ENCODE measurements around the gene GLP1R.

GLP1R gene

DNA sequence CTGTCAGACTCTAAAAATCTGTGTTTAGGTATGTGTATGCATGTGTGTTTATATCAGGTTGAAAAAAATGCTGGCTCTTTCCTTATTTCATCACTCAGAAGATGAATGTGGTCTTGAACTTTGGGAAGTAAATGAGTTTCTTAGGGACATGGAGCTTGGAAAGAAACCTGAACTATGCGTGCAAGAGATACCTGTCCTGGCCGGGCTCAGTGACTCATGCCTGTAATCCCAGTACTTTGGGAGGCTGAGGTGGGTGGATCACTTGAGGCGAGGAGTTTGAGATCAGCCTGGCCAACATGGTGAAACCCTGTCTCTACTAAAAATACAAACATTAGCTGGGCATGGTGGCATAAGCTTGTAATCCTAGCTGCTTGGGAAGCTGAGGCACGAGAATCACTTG lies 4.4 kb upstream of the GLP1R start:
- no peak for DNase-seq
- no peak for ATAC-seq

- ATAC-seq (no peak), DNase-seq (no peak)
Measured at GRCh38 chr6:39047434-39048327, 900 bp upstream of the GLP1R start.

DNA sequence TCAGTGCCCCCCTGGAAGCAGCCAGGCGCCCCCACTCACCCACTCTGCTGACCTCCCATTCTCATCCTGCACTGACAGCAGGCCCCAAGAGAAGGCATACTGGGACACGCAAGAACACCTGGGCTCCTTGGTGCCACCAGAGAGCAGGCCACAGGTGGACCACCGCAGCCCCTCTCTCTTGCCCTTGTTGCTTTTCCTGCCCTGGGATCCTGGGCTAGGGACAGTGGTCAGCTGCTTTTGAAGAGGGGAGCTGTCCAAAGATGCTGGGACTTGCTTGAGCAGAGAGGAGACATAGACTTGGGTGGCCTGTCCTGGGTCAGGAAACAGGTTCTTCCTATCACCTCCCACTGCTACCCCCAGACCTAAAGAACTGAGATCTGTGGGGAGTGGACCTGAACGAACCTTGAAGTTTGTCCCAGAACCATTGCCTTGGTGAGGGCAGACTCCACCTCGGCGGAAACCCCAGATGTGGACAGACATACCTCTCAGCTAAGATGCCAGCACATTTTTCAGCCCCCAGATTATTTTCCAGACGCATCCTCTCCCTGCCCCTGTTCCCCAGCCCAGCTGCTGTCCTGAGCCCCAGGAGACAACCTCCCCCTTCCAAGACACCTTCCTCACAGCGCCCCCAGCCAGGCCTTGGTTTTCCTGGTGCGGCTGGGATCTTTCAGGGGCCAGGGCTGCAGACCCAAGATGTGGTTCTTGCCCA lies 1.1 kb downstream of the GLP1R start:
- ATAC-seq (no peak), DNase-seq (no peak)

- peak; percentile 35 for DNase-seq
- peak; percentile 85 for ATAC-seq
Measured at GRCh38 chr6:39050453-39051112, 2.0 kb downstream of the GLP1R start.

- ATAC-seq = no peak
Measured at GRCh38 chr6:39051399-39052122, 3.0 kb downstream of the GLP1R start.

DNA sequence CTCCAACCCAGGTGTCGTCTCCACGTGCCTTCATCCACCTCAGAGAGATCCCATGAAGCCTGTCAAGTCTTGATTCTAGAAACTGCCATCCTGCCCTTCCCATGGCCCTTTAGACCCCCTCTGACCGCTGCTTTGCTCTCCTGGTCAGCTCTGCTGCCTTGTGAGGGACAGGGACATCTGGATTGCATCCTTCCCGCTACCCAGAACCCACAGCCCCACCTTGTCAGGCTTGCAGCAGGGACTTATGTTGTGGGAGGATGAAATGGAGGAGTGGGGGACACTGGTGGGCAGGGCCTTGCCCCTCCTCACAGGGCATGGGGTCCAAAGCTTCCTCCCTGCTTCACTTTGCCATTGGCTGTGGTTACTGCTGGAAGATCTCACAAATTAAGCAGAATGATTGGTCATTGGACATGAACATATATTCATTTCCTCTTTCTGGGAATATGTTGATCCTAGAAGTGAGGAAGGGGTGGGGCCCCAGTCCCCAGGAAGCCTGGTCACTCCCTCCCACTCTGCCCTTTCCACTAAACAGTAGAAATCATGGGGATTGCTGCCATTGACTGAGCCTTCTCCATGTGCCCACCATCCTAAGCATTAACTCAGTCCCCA lies 4.5 kb downstream of the GLP1R start:
- DNase-seq = no peak

More at GRCh38 chr6:39051399-39052122, 3.0 kb downstream of the GLP1R start:
- no peak for DNase-seq

DNA sequence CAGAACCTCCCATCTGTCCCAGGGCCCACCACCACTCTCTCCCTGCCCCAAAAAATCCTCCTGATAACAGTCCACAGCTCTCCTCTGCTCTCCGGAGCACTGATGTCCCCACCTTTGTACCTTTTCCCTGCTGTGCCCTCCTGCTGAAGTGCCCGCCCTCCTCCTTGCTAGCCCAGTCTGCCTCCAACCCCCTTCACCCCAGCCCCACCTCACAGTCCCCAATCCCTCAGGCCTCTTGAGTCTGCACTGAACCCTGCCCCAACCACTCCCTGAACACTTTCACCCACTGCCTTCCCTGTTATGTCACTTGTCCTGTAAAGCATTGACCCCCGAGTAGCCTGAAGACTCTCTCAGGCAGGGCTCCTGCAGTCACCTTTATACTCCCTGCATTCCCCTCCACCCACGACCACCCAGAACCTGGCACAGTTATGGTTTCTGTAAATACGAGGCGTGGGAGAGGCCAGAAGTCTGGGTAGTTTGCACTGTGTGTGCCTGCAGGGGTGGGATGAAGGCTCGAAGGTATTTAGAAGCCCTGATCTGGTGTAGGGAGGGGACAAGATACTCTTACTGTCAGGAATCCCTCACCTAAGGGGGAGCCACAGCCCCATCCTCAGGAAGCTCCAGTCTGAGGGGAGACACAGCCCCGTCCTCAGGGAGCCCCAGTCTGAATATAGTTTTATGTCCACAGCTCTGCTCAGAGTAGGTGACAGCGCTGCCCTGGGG lies 5.4 kb downstream of the GLP1R start:
- no peak for ATAC-seq
- DNase-seq = no peak

More for the DNA sequence above, 4.5 kb downstream of the GLP1R start:
- no peak for ATAC-seq

- ATAC-seq (no peak), DNase-seq (no peak)
Measured at GRCh38 chr6:39054577-39055142, 6.1 kb downstream of the GLP1R start.

DNA sequence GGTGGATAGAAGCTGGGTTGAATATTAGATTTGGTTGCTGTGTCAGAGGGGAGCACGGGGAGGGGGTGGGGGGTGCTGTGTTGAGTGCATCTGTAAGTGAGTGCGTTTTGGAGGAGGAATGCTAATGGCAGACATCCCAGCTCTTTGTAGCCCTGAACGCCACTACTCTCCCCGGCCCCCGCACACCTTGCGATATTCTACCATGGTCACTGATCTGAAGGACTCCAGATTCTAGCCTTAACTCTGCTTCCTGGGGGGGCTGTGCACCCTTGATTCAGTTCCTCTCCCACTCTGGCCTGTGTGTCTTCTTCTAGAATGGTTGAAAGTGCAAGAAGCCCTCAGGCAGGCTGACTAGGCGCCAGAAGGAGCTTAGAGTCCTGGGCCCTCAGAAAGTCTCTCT lies 7.1 kb downstream of the GLP1R start:
- DNase-seq (no peak), ATAC-seq (no peak)

- DNase-seq = no peak
- no peak for ATAC-seq
Measured at GRCh38 chr6:39056191-39056590, 7.6 kb downstream of the GLP1R start.

GRCh38 chr6:39056681-39057080 lies 8.1 kb downstream of the GLP1R start:
- DNase-seq (no peak), ATAC-seq (no peak)

DNA sequence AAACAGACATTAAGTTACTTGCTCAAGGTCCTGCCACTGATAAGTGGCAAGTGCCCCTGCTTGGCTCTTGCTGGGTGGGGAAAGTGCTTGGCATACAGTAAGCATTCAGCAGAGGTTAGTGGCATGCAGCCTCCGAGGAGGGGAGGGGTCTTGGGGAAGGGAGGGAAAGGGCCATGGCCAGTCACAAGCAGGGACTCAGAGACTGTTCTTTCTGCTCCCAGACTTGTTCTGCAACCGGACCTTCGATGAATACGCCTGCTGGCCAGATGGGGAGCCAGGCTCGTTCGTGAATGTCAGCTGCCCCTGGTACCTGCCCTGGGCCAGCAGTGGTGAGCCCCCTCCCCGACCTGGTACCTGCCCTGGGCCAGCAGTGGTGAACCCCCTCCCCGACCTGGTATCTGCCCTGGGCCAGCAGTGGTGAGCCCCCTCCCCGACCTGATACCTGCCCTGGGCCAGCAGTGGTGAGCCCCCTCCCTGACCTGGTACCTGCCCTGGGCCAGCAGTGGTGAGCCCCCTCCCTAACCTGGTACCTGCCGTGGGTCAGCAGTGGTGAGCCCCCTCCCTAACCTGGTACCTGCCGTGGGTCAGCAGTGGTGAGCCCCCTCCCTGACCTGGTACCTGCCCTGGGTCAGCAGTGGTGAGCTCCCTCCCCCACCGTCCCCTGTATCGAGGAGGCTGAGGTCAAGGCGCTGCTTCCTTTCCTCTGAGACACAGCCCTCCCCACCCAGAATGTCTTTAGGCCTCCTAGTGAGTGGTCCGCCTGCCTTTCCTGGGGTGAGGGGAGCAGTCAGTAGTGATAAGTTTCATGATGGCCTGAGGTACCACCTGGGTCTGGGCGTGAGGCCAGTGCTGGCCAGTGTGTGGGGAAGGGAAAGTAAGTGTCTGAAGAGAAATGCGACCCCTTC lies 8.9 kb downstream of the GLP1R start:
- no peak for DNase-seq
- ATAC-seq = no peak

- ATAC-seq = no peak
- no peak for DNase-seq
Measured at GRCh38 chr6:39058471-39059147, 10.0 kb downstream of the GLP1R start.

GRCh38 chr6:39059496-39060310 lies 11.1 kb downstream of the GLP1R start:
- no peak for DNase-seq
- no peak for ATAC-seq

DNA sequence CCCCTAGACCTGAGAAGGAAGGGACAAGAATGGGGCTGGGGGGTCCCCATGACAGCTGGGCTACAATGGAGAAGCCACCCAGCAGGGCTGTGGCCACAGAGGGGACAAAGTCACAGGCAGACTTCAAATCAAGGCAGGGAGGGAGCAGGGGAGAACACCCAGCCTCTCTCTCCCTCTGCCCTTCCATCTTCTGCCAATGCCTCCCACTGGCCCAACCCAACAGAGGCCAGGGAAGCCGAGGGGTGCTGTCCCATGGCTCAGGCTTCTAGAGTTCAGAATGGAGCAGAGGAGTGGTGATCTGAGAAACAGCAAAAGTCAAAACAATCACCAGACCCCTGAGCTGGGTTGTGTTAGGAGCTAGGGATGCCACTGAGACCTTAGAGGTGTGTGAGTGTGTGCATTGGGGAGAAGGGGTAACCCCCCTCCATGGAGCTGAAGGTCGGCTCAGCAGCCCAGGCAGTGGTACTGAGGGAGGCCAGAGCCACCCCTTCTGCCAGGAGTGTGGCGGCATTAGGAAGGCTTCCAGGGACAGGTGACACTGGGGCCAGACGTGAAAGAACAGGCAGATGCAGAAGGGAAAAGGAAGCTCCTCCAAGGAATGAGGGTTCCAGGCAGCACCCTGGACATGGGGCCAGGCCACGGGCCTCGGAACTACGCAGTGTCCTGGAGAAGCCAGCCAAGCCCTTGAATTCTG lies 12.0 kb downstream of the GLP1R start:
- ATAC-seq = no peak
- DNase-seq = no peak

GRCh38 chr6:39061182-39061581 lies 12.6 kb downstream of the GLP1R start:
- ATAC-seq (no peak), DNase-seq (no peak)

DNA sequence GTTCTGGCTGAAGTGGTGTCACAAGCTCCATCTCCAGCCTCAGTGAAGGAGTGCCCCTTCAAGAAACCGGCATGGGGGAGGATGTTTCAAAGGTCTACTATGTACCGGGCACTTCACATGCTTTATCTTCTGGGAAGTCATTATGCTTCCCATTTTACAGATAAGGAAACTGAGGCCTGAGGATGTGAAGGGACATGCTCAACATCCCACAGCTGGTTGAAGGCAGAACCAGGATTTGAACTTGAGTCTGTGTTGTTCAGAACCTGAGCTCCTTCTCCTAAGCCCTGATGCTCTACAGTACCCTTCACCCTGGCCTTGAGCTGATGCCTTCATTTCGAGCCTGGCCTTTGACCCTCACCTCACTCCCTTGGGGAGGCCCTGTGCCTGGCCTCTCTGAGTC lies 13.0 kb downstream of the GLP1R start:
- DNase-seq (no peak), ATAC-seq (peak; percentile 15)
